SU-DHL-6 (cell line): ENCODE results near the gene DOK6.

Experiments
- H2AFZ ChIP-seq: fragments of 200-600 bp; sonication (generic); 2 replicates; pipeline ENCODE4 v1.6.1; 2014; ENCODE audit warnings: low read depth, mild to moderate bottlenecking, moderate library complexity, mixed read lengths, antibody characterized with exemption, low read length; ENCODE audit not compliant: severe bottlenecking
- H3F3A ChIP-seq: fragments of 200-600 bp; shearing (Covaris generic); 2 replicates; pipeline ENCODE4 v1.6.0; 2016; ENCODE audit warnings: antibody characterized with exemption, mild to moderate bottlenecking; ENCODE audit not compliant: insufficient read depth
- H3K27ac ChIP-seq: fragments of 200-600 bp; sonication (generic); 2 replicates; pipeline ENCODE4 v1.5.1; 2016; ENCODE audit warnings: low read depth, mild to moderate bottlenecking, low read length, moderate library complexity, mixed read lengths
- H3K27me3 ChIP-seq: fragments of 200-600 bp; sonication (generic), shearing (Covaris generic); 2 replicates; pipeline ENCODE4 v1.6.0; 2014; ENCODE audit warnings: mild to moderate bottlenecking, low read length
- H3K36me3 ChIP-seq: fragments of 200-600 bp; sonication (generic); 2 replicates; pipeline ENCODE4 v1.6.1; 2014; ENCODE audit warnings: mild to moderate bottlenecking, low read length, mixed read lengths
- H3K4me2 ChIP-seq: fragments of 300-600, 200-600 bp; shearing (Covaris generic), sonication (generic); 2 replicates; pipeline ENCODE4 v1.6.0; 2014; ENCODE audit warnings: low read length, low read depth, mild to moderate bottlenecking; ENCODE audit not compliant: poor library complexity, severe bottlenecking
- H3K4me3 ChIP-seq: fragments of 200-600 bp; sonication (generic); 2 replicates; pipeline ENCODE4 v1.5.1; 2014; ENCODE audit warnings: antibody characterized with exemption, low read length, mild to moderate bottlenecking, mixed read lengths; ENCODE audit not compliant: insufficient read depth, poor library complexity, severe bottlenecking
- H3K79me2 ChIP-seq: fragments of 200-600 bp; sonication (generic); 2 replicates; pipeline ENCODE4 v1.6.1; 2014; ENCODE audit warnings: mild to moderate bottlenecking, low read length, moderate library complexity; ENCODE audit not compliant: insufficient read depth
- H3K9ac ChIP-seq: fragments of 200-600 bp; sonication (generic); 2 replicates; pipeline ENCODE4 v1.7.0; 2014; ENCODE audit warnings: mild to moderate bottlenecking, low read length
- H3K9me2 ChIP-seq: fragments of 200-600 bp; sonication (generic); replicated peaks from 2 replicates; pipeline ENCODE4 v1.6.1; 2014; ENCODE audit warnings: low read length; ENCODE audit not compliant: insufficient read depth
- H3K9me3 ChIP-seq: fragments of 200-600 bp; sonication (generic); 2 replicates; pipeline ENCODE4 v1.6.1; 2014; ENCODE audit warnings: low read length, mixed read lengths; ENCODE audit not compliant: insufficient read depth
- H4K20me1 ChIP-seq: fragments of 200-600 bp; sonication (generic); 2 replicates; pipeline ENCODE4 v1.6.1; 2014; ENCODE audit warnings: low read depth, mild to moderate bottlenecking, antibody characterized with exemption, low read length, moderate library complexity, mixed read lengths
- CTCF ChIP-seq: fragments of 200-600 bp; sonication (generic); IDR thresholded peaks from one replicate; pipeline ENCODE4 v1.5.1; 2017; ENCODE audit warnings: antibody characterized with exemption, mild to moderate bottlenecking, low read length, moderate library complexity; ENCODE audit not compliant: insufficient read depth, poor library complexity, severe bottlenecking
- EZH2phosphoT487 ChIP-seq: fragments of 200-600 bp; sonication (generic), shearing (Covaris generic); conservative IDR thresholded peaks from 2 replicates; pipeline ENCODE4 v1.6.1; 2018; ENCODE audit warnings: mild to moderate bottlenecking, antibody characterized with exemption, low read length, moderate library complexity, mixed read lengths

DOK6 gene

GRCh38 chr18:69715191-69715795 lies 314.6 kb downstream of the DOK6 start:
- Histone ChIP-seq H4K20me1 (no peaks in the 10 kb centered on the region), H3K27me3 (no peaks in the 10 kb centered on the region), H3K27ac (no peak overlapping the region), H3K9me3 (peaks cover 5% of the 10 kb centered on the region; the same call in 1 of the 2 replicates), H3K4me2 (no peak overlapping the region), H3K4me3 (no peak overlapping the region), H3K9me2 (no peaks in the 10 kb centered on the region), H3K79me2 (no peaks in the 10 kb centered on the region), H3K36me3 (no peaks in the 10 kb centered on the region), H2AFZ (no peak overlapping the region), H3F3A (no peaks in the 10 kb centered on the region), H3K9ac (no peak overlapping the region)
- TF ChIP-seq EZH2phosphoT487: no peak

GRCh38 chr18:69717586-69717985 lies 316.9 kb downstream of the DOK6 start:
- Histone ChIP-seq H3K27ac (no peak overlapping the region), H3K4me3 (no peak overlapping the region), H3K27me3 (0 out of 2 replicates have a peak, but pooled peaks cover 2% of the 10 kb centered on the region), H3F3A (no peaks in the 10 kb centered on the region), H3K4me2 (no peak overlapping the region), H2AFZ (no peak overlapping the region), H3K79me2 (no peaks in the 10 kb centered on the region), H3K9me3 (peaks cover 5% of the 10 kb centered on the region; the same call in 1 of the 2 replicates), H3K9me2 (0 out of 2 replicates have a peak, but pooled peaks cover 3% of the 10 kb centered on the region), H4K20me1 (no peaks in the 10 kb centered on the region), H3K36me3 (no peaks in the 10 kb centered on the region), H3K9ac (no peak overlapping the region)
- no peak for TF ChIP-seq CTCF
- no peak for TF ChIP-seq EZH2phosphoT487

- Histone ChIP-seq H3K36me3 (no peaks in the 10 kb centered on the region), H3K4me2 (no peak overlapping the region), H3K27me3 (0 out of 2 replicates have a peak, but pooled peaks cover 2% of the 10 kb centered on the region), H3K9ac (no peak overlapping the region), H3K9me2 (0 out of 2 replicates have a peak, but pooled peaks cover 3% of the 10 kb centered on the region), H3K4me3 (no peak overlapping the region), H4K20me1 (no peaks in the 10 kb centered on the region), H2AFZ (no peak overlapping the region), H3K27ac (no peak overlapping the region), H3K9me3 (peaks cover 5% of the 10 kb centered on the region; the same call in 1 of the 2 replicates), H3F3A (no peaks in the 10 kb centered on the region), H3K79me2 (no peaks in the 10 kb centered on the region)
- TF ChIP-seq EZH2phosphoT487: no peak
- no peak for TF ChIP-seq CTCF
These were observed 318.3 kb downstream of the DOK6 start for GRCh38 chr18:69718912-69719547.

GRCh38 chr18:69720422-69720821 lies 319.7 kb downstream of the DOK6 start:
- H3K9me2 ChIP-seq: 0 out of 2 replicates have a peak, but pooled peaks cover 3% of the 10 kb centered on the region
- no peak overlapping the region for H3K9ac ChIP-seq
- no peak for TF ChIP-seq EZH2phosphoT487
- no peak for TF ChIP-seq CTCF
- H3K36me3 ChIP-seq: no peaks in the 10 kb centered on the region
- no peak overlapping the region for H3K27ac ChIP-seq
- peaks cover 5% of the 10 kb centered on the region; the same call in 1 of the 2 replicates for H3K9me3 ChIP-seq
- H3F3A ChIP-seq: no peaks in the 10 kb centered on the region
- no peaks in the 10 kb centered on the region for H4K20me1 ChIP-seq
- H3K79me2 ChIP-seq: no peaks in the 10 kb centered on the region
- H3K27me3 ChIP-seq: 0 out of 2 replicates have a peak, but pooled peaks cover 2% of the 10 kb centered on the region
- H3K4me2 ChIP-seq: no peak overlapping the region
- no peak overlapping the region for H3K4me3 ChIP-seq
- no peak overlapping the region for H2AFZ ChIP-seq
